ENCODE data around the gene ABR.

DNA sequence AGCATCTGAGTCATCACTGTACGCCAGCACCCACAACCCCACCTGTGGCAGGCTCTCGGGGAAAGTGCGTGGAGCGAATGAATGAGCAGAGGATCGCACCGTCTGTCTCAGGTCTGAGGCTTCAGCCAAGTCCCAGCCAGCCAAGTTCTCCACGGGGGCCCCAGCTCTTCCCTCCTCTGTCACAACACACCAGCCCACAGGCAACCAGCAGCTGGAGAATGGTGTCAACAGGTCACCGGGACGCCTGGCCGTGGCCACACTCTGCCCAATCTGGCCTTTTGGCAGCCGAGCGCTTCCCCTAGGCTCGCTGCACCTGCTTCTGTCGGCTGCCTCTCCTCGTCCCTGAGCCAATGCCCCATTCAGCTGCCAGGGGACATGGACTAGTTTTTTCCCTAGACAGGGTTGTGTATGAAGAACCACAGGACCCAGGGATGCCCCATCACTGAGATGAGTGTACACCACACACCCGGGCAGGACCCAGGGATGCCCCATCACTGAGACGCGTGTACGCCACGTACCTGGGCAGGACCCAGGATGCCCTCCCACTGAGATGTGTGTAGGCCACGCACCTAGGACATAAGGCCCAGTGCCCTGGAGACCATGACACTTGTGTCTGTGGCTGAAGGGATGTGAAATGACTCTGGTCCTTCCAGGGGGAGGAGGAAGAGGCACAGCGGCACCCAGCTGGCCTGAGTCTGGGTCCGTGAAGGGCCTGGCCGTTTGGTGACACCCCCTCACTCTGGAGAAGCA lies 52.8 kb downstream of the ABR start:
- TF ChIP-seq CTCF (IDR thresholded peaks at IDR 0.05), result no peak
- TF ChIP-seq EP300 (IDR thresholded peaks at IDR 0.05), result no peak
- no peak for TF ChIP-seq POLR2AphosphoS5 (IDR thresholded peaks at IDR 0.05)
